HAP-1 (cell line): ENCODE measurements around the gene ACP3.
"Not testable (repeated sequence)": the region's sequence is repeated elsewhere in the genome, so short reads cannot be mapped to it uniquely, and the experiment has no call there.

Source experiments
- DNase-seq, 2 experiments: peaks; one replicate each; pipeline ENCODE4 v3.0.0-alpha.2; 2016 to 2020; ENCODE audit warnings: low spot score in 2 of 2
- H3K27me3 ChIP-seq: fragments of 250-450 bp; sonication (Bioruptor Pico); 2 replicates; pipeline ENCODE4 v1.5.1; 2020; ENCODE audit warnings: low read depth, mild to moderate bottlenecking, moderate library complexity
- H3K36me3 ChIP-seq: fragments of 250-450 bp; sonication (Bioruptor Pico); replicated peaks from 2 replicates; pipeline ENCODE4 v1.5.1; 2020; ENCODE audit warnings: mild to moderate bottlenecking
- H3K4me1 ChIP-seq: fragments of 250-450 bp; sonication (Bioruptor Pico); 2 replicates; pipeline ENCODE4 v1.5.1; 2020; ENCODE audit warnings: mild to moderate bottlenecking
- H3K4me3 ChIP-seq: fragments of 250-450 bp; sonication (Bioruptor Pico); 2 replicates; pipeline ENCODE4 v1.5.1; 2020; ENCODE audit warnings: mild to moderate bottlenecking, moderate library complexity
- H3K9me3 ChIP-seq: fragments of 250-450 bp; sonication (Bioruptor Pico); 2 replicates; pipeline ENCODE4 v1.5.1; 2020; ENCODE audit warnings: mild to moderate bottlenecking, moderate library complexity
- in situ Hi-C: fragments of 300-500 bp; cut with MboI; formaldehyde crosslinking; loops from 3 replicates; pipeline ENCODE4 v1.14.3; 2020; ENCODE audit warnings: low sequenced_read_pairs, inconsistent platforms, mixed read lengths

ACP3 gene

DNA sequence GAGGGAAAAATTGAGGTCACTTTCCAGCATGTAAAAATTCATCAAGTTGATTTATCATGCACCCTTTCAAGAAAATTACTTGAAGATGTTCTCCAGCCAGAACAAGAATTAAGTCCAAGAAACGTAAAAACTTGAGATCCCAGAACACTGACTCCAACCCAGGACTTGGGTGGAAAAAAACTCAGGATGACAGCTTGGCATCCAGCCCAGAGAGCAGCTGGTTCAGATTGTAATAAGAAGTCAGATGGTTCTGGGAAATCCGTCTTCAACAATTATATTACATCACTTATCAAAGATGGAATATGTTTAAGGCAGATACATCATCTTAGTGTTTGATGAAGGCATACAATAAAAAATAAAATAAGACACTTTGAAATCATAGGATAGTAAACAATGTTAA is 77.1 kb downstream of the ACP3 start:
- no peaks in the 10 kb centered on the region for H3K4me1 ChIP-seq
- 0 out of 2 replicates have a peak, but pooled peaks cover 3% of the 10 kb centered on the region for H3K27me3 ChIP-seq
- H3K4me3 ChIP-seq: no peak overlapping the region
- H3K36me3 ChIP-seq: no peaks in the 10 kb centered on the region
- no peak for DNase-seq
- no peaks in the 10 kb centered on the region for H3K9me3 ChIP-seq
- in situ Hi-C loops: no loop called here

- Histone ChIP-seq H3K27me3 (0 out of 2 replicates have a peak, but pooled peaks cover 3% of the 10 kb centered on the region), H3K4me3 (no peak overlapping the region), H3K4me1 (no peaks in the 10 kb centered on the region), H3K9me3 (no peaks in the 10 kb centered on the region), H3K36me3 (no peaks in the 10 kb centered on the region)
- in situ Hi-C loops: no loop called here
- DNase-seq: no peak
Observed at GRCh38 chr3:132395126-132395525, 77.9 kb downstream of the ACP3 start.

DNA sequence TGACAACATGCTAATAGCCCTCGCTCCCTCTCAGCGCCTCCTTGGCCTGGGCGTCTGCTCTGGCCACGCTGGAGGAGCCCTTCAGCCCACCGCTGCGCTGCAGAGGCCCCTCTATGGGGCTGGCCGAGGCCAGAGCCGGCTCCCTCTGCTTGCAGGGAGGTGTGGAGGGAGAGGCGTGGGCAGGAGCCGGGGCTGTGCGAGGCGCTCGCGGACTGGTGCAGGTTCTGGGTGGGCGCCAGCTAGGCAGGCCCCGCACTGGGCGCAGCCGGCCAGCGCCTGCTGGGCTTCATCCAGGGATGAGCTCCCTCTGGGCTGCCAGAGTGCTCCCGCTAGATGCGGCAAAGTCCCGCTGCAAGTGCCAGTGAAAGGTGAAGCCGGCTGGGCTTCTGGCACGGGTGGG is 79.0 kb downstream of the ACP3 start:
- no peaks in the 10 kb centered on the region for H3K36me3 ChIP-seq
- in situ Hi-C loops: no loop called here
- H3K27me3 ChIP-seq: 0 out of 2 replicates have a peak, but pooled peaks cover 3% of the 10 kb centered on the region
- H3K9me3 ChIP-seq: no peaks in the 10 kb centered on the region
- H3K4me3 ChIP-seq: no peak overlapping the region
- no peaks in the 10 kb centered on the region for H3K4me1 ChIP-seq
- no peak for DNase-seq

GRCh38 chr3:132396776-132397175 is 79.6 kb downstream of the ACP3 start:
- DNase-seq, H3K9me3 ChIP-seq, H3K36me3 ChIP-seq, in situ Hi-C loops, H3K27me3 ChIP-seq, H3K4me3 ChIP-seq, H3K4me1 ChIP-seq: not testable (repeated sequence)

DNA sequence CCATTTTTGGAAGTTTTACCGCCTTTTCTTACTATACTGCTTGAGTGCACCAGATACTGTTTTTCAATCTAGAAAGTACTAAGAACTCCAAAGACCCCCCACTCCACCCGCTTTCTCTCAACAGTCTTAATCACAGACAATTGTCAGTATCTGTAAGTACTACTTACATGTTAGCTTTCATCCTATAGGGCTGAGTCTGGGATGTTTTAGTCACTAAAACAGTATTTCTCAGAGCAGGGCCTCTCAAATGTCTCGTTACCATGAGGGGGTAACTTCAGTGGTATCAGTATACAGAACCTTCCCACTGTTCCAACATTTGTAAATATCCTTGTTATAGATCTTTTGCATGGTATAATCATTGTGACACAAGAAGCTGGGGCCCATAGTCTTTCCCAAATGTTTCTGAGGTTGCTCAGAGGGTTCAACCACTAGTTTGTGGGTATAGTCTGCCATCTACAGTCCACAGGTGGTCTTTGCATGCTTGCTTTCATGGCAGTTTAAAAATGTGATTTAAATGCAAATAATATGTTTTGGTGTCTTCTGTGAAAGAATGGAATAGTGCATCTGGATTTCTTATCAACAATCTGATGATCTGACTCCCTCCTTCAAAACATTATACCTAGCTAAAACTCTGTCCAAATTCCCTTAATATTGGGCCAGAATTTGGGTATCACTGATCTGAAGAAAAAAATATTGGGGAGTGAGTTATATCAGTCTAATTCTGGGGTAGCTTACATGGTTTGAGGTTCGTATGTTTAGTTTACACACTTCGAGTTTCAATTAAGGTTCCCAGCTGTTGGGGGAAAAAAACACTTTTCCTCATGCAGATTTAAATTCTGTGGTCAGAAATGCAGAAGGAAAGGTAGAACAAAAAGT is 82.1 kb downstream of the ACP3 start:
- H3K36me3 ChIP-seq: no peaks in the 10 kb centered on the region
- no peaks in the 10 kb centered on the region for H3K9me3 ChIP-seq
- in situ Hi-C loops: no loop called here
- H3K27me3 ChIP-seq: peaks cover 26% of the 10 kb centered on the region
- no peaks in the 10 kb centered on the region for H3K4me1 ChIP-seq
- no peak overlapping the region for H3K4me3 ChIP-seq
- DNase-seq: peak; percentile 43 to 50

DNA sequence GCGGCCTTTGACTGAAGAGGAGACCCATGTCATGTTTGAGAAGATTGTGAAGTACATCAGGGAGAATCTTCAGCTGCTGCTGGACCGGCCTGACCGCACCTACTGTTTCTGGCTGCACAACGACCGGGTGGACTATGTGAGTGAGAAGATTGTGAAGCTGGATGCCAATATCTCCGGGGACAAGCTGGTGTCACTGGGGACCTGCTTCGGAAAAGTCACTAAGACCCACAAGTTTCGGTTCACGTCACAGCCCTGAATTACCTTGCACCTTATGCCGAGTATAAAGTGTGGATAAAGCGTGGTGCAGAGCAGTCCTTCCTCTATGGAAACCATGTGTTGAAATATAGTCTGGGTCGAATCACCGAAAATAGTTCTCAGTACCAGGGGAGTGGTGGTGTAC is 84.0 kb downstream of the ACP3 start:
- DNase-seq: no peak
- Histone ChIP-seq H3K4me1 (no peaks in the 10 kb centered on the region), H3K36me3 (no peaks in the 10 kb centered on the region), H3K27me3 (peaks cover 41% of the 10 kb centered on the region), H3K9me3 (no peaks in the 10 kb centered on the region), H3K4me3 (no peak overlapping the region)
- in situ Hi-C loops: loop anchor here (10.0 kb wide), 1 partner anchor 146 kb away; no protein-coding TSS in a partner anchor

GRCh38 chr3:132404276-132404675 is 87.1 kb downstream of the ACP3 start:
- in situ Hi-C loops: loop anchor here (10.0 kb wide), 1 partner anchor 149 kb away; no protein-coding TSS in a partner anchor
- Histone ChIP-seq H3K4me1 (no peaks in the 10 kb centered on the region), H3K4me3 (no peak overlapping the region), H3K27me3 (peaks cover 52% of the 10 kb centered on the region), H3K36me3 (no peaks in the 10 kb centered on the region), H3K9me3 (no peaks in the 10 kb centered on the region)
- DNase-seq: no peak

DNA sequence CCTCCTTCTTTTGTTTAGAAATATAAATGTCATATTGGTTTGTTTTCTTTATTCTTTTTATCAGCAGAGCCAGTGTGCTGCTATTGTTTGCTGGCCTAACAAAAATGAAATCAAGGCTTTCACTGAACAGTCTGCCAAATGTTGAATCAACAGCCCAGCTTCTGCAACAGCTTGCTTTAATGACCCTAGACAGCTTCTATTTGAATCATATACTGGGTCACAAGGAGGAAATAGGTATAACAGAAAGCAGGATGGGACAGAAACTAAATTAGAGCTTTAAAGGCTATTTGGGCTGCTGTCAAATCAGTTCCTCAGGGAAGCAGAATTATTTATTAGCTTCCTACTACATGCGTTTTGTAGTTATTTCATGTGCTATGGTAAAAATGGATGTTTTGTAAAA is 88.0 kb downstream of the ACP3 start:
- H3K4me3 ChIP-seq: no peak overlapping the region
- H3K4me1 ChIP-seq: no peaks in the 10 kb centered on the region
- DNase-seq: no peak
- in situ Hi-C loops: loop anchor here (10.0 kb wide), 1 partner anchor 150 kb away; no protein-coding TSS in a partner anchor
- H3K9me3 ChIP-seq: no peaks in the 10 kb centered on the region
- no peaks in the 10 kb centered on the region for H3K36me3 ChIP-seq
- peaks cover 56% of the 10 kb centered on the region for H3K27me3 ChIP-seq

- Histone ChIP-seq H3K4me1 (no peaks in the 10 kb centered on the region), H3K36me3 (no peaks in the 10 kb centered on the region), H3K27me3 (peaks cover 56% of the 10 kb centered on the region), H3K4me3 (no peak overlapping the region), H3K9me3 (no peaks in the 10 kb centered on the region)
- no peak for DNase-seq
- in situ Hi-C loops: loop anchor here (10.0 kb wide), 1 partner anchor 151 kb away; no protein-coding TSS in a partner anchor
Observed at GRCh38 chr3:132405609-132406299, 88.5 kb downstream of the ACP3 start.

GRCh38 chr3:132406587-132406986 is 89.4 kb downstream of the ACP3 start:
- no peak for DNase-seq
- Histone ChIP-seq H3K27me3 (peaks cover 56% of the 10 kb centered on the region), H3K4me3 (no peak overlapping the region), H3K36me3 (no peaks in the 10 kb centered on the region), H3K9me3 (no peaks in the 10 kb centered on the region), H3K4me1 (no peaks in the 10 kb centered on the region)
- in situ Hi-C loops: loop anchor here (10.0 kb wide), 1 partner anchor 152 kb away; no protein-coding TSS in a partner anchor

DNA sequence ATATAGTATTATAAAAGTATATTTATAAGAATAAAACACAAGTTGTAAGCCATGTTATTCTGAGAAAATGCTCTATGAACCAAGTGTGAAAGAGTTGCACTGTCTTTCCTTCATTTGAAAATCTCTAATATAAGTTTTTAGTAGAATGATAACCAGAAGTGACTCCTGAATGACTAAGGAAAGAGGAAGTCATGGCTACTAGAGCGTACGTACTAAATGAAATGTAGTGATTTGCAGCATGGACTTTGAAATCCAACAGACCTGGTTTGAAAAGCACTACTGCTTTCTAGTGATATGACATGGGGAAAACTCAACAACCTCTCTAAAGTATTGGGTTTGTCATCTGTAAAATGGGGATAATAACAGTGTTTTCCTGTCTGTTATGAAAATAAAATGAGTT is 89.8 kb downstream of the ACP3 start:
- Histone ChIP-seq H3K4me1 (no peaks in the 10 kb centered on the region), H3K36me3 (no peaks in the 10 kb centered on the region), H3K4me3 (no peak overlapping the region), H3K27me3 (peaks cover 52% of the 10 kb centered on the region), H3K9me3 (no peaks in the 10 kb centered on the region)
- in situ Hi-C loops: loop anchor here (10.0 kb wide), 1 partner anchor 152 kb away; no protein-coding TSS in a partner anchor
- no peak for DNase-seq
